GM21723 (cell line): ENCODE data around the gene ANKRD34B.

Source experiments
- ATAC-seq: cut with Tn5 transposase; IDR thresholded peaks from one replicate; pipeline ENCODE4 v1.9.1; 2021; ENCODE audit warnings: mild to moderate bottlenecking, moderate library complexity; ENCODE audit not compliant: unreplicated experiment

ANKRD34B gene

GRCh38 chr5:80573062-80573461 is 3.0 kb upstream of the ANKRD34B start:
- ATAC-seq, result no peak

DNA sequence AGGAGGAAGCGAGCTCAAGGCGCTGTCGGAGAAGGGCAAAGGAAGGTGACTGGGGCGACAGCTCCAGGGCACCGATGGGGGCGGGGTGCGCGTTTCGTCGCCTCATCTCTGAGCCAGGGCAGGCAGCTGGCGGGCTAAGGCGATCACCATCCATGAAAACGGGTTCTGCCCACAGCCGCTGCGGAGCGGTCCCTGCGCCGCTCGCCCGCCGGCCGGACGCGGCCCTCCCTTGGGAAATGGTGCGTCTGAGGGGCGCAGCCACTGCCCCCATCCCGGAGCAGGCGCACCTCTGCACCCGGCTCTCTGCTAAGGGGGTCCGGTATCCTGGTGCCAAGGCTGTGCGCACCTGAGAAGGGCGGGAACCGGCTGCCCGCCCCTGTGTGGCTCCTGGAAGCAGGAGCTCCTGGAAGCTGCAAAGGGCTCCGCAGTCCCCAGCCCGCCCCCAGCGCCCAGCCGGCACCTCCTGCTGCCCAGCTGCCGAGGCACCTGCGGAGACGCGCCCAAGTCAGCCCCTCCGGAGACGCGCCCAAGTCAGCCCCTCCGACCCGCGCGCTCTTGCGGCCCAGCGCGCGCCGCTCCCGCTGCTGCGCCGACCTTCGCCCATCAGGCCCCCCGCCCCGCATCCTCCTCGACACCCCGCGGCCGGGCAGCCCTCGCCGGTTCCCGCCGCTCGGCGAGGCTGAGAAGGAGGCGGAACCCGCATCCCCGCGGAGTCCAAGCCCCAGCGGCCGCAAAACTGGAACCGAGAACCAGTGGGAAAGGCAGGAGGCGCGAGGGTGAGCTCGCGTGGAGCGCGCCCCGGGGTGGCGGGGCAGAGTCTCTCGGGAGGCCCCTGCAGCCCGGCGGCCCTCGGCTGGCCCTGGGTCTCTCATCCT is 757 bp downstream of the ANKRD34B start:
- ATAC-seq, result no peak

GRCh38 chr5:80568251-80568650 is 1.8 kb downstream of the ANKRD34B start:
- no peak for ATAC-seq

- no peak for ATAC-seq
Observed at GRCh38 chr5:80566711-80567259, 3.3 kb downstream of the ANKRD34B start.

GRCh38 chr5:80565330-80565729 is 4.8 kb downstream of the ANKRD34B start:
- ATAC-seq, result no peak

DNA sequence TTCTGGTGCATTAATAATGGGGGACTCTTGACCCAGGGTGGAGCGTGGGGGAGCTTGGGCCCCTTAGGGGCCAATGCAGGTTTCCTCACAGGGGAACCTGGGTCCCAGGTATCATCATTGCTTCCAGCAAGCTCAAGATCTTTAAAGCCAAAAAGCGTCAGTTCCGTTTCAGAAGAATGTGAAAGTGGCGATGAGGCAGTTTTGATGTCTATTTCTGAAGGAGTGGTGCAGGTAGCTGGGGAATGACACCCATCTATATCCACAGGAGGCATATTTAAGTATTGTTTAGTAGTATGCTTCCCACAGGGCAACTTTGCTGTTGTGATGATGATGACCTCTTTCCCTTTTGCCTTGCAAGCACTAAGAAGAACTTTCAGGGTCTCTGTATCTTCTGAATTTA is 10.8 kb downstream of the ANKRD34B start:
- no peak for ATAC-seq

DNA sequence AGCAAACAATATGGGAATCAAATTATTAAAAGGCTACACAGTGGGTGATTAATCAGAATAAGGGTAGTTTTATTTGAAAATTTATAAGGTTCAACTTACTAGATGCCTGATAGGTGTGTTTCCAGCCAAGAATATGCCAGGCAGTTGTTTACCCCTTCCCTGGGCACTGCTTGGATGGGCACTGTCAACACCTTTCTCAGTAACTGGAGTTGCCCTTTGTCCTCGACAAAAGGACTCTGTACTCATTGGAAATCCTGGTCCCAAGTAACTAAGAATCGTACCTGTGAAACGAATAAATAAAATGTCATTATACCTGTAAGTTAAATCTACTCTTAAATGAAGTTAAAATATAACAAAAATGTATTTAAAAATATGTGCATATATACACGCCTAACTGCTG is 15.0 kb downstream of the ANKRD34B start:
- ATAC-seq, result no peak

DNA sequence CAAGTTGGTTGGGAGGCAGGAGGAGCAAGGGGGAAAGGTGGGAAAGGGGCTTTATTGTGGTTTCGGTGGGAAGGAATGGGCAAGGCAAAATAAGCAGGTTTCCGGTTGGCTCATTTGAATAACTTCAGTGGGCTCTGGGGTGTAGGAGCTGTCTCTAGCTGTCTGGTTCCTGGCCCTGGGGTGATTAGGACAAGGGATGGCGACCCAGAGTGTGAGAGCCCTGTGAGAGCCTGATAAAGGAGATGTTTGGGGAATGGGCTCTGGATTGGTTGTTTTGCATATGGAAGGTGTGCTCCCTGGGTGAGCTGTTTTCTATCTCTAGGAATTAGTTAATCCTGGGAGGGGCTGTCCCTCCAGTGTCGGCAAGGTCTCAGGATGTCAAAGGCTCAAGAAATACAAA is 15.4 kb downstream of the ANKRD34B start:
- no peak for ATAC-seq

- ATAC-seq, result no peak
Observed at GRCh38 chr5:80541392-80541791, 28.7 kb downstream of the ANKRD34B start.

GRCh38 chr5:80540691-80541090 is 29.4 kb downstream of the ANKRD34B start:
- ATAC-seq, result no peak

- no peak for ATAC-seq
Observed at GRCh38 chr5:80516826-80517225, 53.3 kb downstream of the ANKRD34B start.

- ATAC-seq, result no peak
Observed at GRCh38 chr5:80509362-80509761, 60.7 kb downstream of the ANKRD34B start.

GRCh38 chr5:80508844-80509243 is 61.2 kb downstream of the ANKRD34B start:
- no peak for ATAC-seq

DNA sequence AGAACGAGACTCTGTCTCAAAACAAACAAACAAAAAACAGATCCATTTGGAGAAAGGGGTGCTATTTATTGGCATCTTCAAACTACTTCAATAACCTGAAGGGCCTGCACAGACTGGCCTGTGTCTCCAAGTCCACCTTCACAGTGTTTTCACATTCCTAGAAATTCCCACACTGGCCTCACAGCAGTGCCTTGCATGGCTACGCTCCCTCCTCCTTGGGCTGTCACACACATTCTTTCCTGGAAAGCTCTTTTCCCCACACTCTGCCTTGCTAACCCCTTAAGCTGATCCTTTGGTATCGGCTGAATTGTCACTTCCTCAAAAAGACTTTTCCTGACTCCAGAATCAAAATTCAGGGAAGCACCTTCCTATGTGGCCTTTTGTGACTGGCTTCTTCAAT is 62.4 kb downstream of the ANKRD34B start:
- ATAC-seq, result no peak
